Measurements from ENCODE around the gene SLCO1A2.
"Not testable (repeated sequence)": the region's sequence is repeated elsewhere in the genome, so short reads cannot be mapped to it uniquely, and the experiment has no call there.

Gene SLCO1A2

DNA sequence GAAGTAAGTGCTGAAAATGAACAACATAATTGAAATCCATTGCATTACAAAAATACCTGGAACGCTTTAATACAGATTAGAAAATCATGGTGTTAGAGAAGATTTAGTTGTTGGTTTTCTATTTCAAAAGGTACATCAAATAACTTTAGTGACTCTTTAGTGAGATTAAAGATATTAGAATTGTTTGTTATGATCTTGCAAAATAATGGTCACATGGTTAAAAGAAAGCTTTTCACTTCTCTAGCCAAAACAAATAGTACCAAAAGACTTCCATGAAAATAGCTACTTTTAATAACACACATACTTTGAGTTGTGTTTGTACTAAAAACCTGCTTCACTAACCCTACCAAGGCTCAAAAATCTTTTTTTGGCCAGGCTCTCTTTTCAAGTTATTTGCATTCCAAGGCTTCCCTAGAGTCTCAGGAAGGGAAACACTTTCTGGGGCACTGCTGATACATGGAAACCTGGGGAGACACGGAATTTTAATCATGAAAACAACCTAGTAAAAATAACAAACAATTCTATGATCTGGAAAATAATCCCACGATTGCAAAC is at the start of gene SLCO1A2:
Gene SLCO1A2 (minus strand): TSS at position 147 of the 555 bp plus-strand sequence. CDS start 270 bp downstream, outside the sequence.
- DNase-seq (ENCODE audit: low spot score) = no peak

DNA sequence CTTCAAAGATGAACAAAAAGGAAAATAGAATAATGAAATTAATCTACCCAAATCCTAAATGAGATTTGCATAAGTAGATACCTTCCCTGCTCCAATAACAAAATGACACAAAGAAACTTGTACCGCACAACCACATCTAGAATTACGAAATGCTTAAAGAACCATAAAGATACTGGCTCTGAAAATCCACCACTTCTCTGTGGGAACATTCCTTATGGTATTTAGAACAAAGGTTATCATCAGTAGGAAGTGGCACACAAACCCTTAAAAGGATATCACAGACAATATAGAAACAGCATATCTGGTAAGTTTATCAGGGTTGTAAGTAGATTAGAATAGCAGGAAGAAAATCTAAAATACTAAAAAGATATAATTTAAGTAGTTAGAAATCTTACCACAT is 49.5 kb upstream of the SLCO1A2 start:
- no peak for DNase-seq (ENCODE audit: low spot score)

DNA sequence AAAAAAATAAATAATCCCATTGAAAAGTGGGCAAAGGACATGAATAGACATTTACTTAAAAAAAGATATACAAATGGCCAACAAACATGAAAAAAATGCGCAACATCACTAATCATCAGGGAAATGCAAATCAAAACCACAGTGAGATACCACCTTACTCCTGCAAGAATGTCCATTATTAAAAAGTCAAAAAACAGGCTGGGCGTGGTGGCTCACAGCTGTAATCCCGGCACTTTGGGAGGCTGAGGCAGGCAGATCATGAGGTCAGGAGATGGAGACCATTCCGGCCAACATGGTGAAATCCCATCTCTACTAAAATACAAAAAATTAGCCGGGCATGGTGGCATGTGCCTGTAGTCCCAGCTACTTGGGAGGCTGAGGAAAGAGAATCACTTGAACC is 46.6 kb upstream of the SLCO1A2 start:
- not testable (repeated sequence) for DNase-seq (ENCODE audit: low spot score)

DNA sequence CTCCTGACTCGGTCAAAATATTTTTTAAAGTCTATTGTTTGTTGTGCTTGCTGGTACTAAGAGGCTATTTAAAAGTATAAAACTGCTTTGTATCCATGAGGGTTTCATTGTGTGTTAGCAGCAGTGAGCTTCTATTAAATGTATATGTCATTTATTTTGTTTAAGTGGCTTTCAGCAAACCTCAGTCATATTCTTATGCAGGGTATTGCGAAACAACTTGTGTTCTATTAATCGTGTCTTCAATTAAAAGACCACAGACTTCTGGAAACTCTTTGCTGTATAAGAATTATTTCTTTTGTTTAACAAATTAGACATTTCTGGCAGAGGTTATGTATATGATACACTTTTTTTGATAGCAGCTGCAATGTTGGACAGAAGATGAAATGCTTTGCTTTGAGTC is 44.5 kb upstream of the SLCO1A2 start:
- DNase-seq (ENCODE audit: low spot score) = no peak

DNA sequence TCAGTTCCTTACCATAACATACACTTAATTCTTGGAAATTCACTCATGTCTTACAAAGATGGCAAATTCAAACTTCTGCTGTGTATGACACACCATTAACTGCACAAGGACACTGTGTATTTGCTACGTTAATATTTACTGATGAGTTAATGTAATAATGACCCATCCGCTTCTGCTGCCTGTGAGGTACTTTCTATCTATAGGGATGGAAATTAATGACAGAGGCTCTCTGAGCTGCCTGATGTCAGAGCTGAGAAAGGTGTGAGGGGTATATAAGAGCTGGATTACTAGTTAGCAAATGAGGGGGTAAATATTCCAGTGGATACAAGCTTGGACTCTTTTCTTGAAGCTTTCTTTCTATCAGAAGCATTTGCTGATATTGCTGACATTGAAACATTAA is 37.9 kb upstream of the SLCO1A2 start, which contains the start of gene IAPP:
Gene IAPP (plus strand): TSS at position 301 of the 400 bp plus-strand sequence. CDS start 450 bp downstream, outside the sequence.
- no peak for DNase-seq (ENCODE audit: low spot score)

GRCh38 chr12:21370845-21371449 is 36.2 kb upstream of the SLCO1A2 start:
- DNase-seq (ENCODE audit: low spot score) = no peak

DNA sequence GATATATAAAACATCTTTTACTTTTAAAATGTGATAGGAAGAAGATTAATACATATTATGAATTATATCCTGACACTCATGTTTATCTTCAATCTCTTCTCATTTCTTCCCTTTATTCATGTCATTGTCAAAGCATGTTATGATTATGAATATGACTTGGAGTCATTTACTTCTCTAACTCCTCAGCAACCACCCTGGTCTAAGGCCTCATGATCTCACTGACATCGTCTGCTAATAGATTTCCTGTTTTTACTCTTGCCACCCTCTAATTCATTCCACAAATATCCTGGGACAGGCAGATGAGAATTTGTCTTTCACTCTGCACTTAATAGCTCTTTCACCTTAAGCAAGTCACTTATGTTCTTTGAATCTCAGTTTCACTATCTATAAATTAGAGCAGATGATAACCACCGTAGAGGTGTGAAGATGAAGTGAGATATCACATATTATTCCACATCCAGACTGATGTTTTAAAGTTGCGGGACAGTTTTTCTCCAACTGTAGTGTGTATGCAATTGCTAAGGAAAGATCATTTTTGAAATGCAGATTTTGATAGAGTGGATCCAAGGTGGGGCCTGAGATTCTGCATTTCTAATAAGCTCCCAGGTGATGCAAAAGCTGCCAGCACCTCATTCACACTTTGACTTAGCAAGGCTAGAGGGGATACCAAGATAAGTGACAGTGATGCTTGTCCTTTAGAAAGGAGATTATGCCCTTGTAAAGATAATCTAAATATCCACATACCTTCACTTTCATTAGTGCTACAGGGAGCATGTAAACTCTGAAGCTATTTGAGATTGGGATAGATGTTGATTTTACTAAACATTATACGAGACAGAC is 34.6 kb upstream of the SLCO1A2 start:
- no peak for DNase-seq (ENCODE audit: low spot score)

- DNase-seq (ENCODE audit: low spot score) = not testable (repeated sequence)
Measured at GRCh38 chr12:21360632-21361031, 25.9 kb upstream of the SLCO1A2 start.

GRCh38 chr12:21354641-21355040 is 19.9 kb upstream of the SLCO1A2 start:
- DNase-seq (ENCODE audit: low spot score) = no peak

DNA sequence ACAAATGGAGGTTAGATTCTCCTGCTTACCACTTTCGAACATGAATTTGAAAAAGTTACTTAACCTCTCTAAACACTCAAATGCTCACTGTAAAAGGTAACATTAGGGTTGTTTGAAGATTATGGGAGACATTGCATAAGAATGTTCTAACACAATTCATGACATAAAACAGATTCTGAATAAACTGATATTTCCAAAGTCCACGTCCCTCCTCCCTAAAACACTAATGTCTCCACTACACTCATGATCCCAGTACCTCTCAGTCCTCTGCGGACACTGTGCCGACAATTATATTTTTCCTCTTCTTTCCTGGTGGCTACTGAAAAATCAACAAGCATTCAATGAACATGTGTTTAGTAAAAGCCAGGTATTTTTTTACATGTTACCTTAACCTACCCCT is 19.2 kb upstream of the SLCO1A2 start:
- no peak for DNase-seq (ENCODE audit: low spot score)

- DNase-seq (ENCODE audit: low spot score) = no peak
Measured at GRCh38 chr12:21353487-21353886, 18.8 kb upstream of the SLCO1A2 start.

DNA sequence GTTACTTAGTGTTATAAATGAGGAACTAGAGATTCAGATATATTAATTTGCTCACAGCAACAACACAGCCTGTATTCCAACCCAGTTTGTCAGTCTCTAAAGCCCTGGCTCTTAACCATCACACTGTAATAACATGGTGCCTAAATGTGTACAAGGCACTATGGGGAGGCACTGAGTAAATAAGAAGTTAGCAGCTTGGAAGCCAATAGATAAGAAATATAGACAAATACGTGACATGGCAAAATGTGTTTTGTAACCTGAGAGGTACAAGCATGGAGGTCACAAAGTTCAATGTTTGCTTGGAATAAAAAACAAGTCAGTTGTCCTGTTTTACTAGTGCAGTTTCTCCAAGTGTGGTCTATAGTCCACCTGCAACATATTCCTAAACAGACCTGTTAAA is 16.3 kb upstream of the SLCO1A2 start:
- DNase-seq (ENCODE audit: low spot score) = no peak

DNA sequence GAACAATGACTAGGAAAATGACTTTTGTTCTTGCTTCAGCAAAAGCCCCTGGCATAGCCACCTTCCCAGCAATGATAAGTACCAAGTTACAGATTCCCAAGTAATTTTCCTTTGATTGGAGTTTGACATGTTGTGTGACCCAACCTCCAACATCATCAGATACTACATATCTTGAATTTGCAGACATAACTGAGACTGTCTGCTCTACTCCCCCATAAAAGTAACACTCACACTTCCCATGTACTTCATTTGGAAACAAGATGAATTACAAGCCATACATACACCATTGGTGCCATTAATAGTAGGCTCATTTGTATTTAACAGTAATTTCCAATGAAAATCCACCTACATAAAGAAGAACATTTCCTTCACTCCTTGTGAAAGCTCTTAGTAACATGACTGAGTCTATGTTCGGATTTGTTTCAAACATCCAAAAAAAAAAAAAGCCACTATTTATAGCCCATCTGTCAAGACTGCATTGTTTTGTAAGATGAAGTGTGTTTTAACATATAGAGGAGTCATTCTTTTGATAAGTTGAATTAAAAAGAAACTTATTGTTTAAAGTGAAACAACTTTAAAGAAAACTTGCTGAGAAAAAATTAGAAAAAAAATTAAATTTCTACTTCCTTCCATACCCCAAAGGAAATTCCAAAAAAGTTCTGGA is 12.0 kb upstream of the SLCO1A2 start:
- DNase-seq (ENCODE audit: low spot score) = no peak

DNA sequence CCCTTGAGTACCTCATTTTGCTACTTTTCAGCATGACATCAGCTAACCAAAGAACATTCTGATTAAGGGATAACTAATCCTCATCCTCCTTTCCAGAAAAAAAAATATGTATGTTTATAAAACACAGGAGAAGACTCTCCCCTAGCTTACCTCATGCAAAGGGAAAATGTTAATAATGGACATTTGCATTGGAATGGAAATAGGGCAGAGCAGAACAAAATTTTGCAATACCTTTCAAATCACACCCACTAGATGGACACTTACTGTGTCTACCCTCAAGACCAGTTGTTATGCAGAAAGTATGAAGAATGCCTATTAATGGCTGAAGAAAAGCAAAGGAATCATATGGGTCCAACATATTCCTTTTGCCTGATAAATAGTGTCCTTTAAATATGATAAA is 8.9 kb upstream of the SLCO1A2 start:
- DNase-seq (ENCODE audit: low spot score) = no peak

DNA sequence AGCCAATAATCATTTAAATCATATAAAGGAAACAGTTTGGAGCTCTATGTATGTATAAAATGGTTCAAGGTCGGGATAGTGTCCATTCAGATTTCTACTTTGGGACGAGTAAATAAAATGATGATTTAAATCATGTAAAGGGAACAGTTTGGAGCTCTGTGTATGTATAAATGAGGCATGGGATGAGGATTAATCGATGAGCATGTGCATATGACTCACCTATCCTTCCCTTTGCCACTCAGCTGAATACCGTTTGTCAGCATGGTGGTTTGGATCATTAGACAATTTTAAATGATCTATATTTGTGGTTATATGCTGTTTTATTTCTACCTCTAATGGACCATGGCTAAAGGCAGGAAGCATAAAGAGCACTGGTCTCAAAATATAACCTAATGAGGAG is 7.1 kb upstream of the SLCO1A2 start:
- no peak for DNase-seq (ENCODE audit: low spot score)

- DNase-seq (ENCODE audit: low spot score) = no peak
Measured at GRCh38 chr12:21340403-21340802, 5.7 kb upstream of the SLCO1A2 start.

- DNase-seq (ENCODE audit: low spot score) = no peak
Measured at GRCh38 chr12:21339921-21340320, 5.2 kb upstream of the SLCO1A2 start.

- DNase-seq (ENCODE audit: low spot score) = peak; percentile 48
Measured at GRCh38 chr12:21337959-21338744, 3.4 kb upstream of the SLCO1A2 start.

- DNase-seq (ENCODE audit: low spot score) = no peak
Measured at GRCh38 chr12:21337453-21337852, 2.7 kb upstream of the SLCO1A2 start.

- no peak for DNase-seq (ENCODE audit: low spot score)
Measured at GRCh38 chr12:21336656-21337055, 1.9 kb upstream of the SLCO1A2 start.

DNA sequence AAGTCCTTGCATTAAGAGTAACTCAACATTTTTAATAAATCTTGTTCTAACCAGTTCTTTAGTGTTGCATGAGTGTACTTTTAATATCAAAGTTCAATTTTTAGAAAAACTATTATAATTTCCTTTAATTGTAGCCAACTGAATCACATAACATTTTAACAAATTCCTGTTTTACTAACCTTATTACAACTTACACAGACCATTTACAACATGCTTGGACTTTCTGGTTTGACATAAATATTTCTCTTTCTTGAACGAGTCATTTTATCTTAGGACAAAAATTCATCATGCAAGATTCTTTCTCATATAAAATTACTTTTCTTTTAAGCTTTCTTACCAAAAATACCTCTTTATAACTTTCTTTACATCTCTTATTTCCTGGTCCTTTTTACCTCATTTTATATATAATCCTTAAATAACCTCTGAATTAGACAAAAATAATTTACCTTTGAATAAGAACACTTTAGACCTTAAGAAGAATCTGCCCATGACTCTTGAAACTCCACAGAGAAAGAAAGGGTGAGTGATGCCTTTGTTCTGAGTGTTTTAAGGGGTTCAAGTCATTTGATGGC is 3.9 kb downstream of the SLCO1A2 start:
- DNase-seq (ENCODE audit: low spot score) = no peak

Measured in D341Med (cell line).